Measurements from ENCODE around the gene KRTAP10-10.
"Not testable (repeated sequence)": the region's sequence is repeated elsewhere in the genome, so short reads cannot be mapped to it uniquely, and the experiment has no call there.

KRTAP10-10 gene

GRCh38 chr21:44661567-44661966, 24.4 kb downstream of the KRTAP10-10 start:
- DNase-seq; H3K23ac ChIP-seq (ENCODE audit: low read length); H3K79me2 ChIP-seq (ENCODE audit: control insufficient read depth, insufficient read depth, low read length, poor library complexity); H3K4me2 ChIP-seq (ENCODE audit: low read length); H3K18ac ChIP-seq (ENCODE audit: low read length); H3K27me3 ChIP-seq (ENCODE audit: insufficient read depth, low read length); H4K91ac ChIP-seq (ENCODE audit: low read depth, low read length); H2AK5ac ChIP-seq (ENCODE audit: low read length); H2BK12ac ChIP-seq (ENCODE audit: low read length); H3K27ac ChIP-seq (ENCODE audit: low read depth, low read length); H3K36me3 ChIP-seq (ENCODE audit: control insufficient read depth in 1 of 2, insufficient read depth in 2 of 2, low read length in 2 of 2); H3K4me3 ChIP-seq (ENCODE audit: low read depth, low read length); H4K12ac ChIP-seq (ENCODE audit: low read depth, low read length); H2BK5ac ChIP-seq (ENCODE audit: low read depth, low read length, poor library complexity); H3K14ac ChIP-seq (ENCODE audit: low read length); H3K4ac ChIP-seq (ENCODE audit: low read depth, low read length); H3K9ac ChIP-seq (ENCODE audit: low read length); H2BK120ac ChIP-seq (ENCODE audit: insufficient read depth, low read length, poor library complexity); H3K79me1 ChIP-seq (ENCODE audit: low read length); H3K4me1 ChIP-seq (ENCODE audit: control insufficient read depth in 1 of 2, insufficient read depth in 2 of 2, low read length in 2 of 2); H2AFZ ChIP-seq (ENCODE audit: insufficient read depth, low read length, poor library complexity); H4K8ac ChIP-seq (ENCODE audit: low read depth, low read length): not testable (repeated sequence)
- WGBS (ENCODE audit: extremely low coverage, insufficient coverage, insufficient read length): no CpG with 5 or more reads among the region's 7 CpGs
- H3K9me3 ChIP-seq (ENCODE audit: insufficient read depth, low read depth, low read length): peaks cover 10% of the 10 kb centered on the region

DNA sequence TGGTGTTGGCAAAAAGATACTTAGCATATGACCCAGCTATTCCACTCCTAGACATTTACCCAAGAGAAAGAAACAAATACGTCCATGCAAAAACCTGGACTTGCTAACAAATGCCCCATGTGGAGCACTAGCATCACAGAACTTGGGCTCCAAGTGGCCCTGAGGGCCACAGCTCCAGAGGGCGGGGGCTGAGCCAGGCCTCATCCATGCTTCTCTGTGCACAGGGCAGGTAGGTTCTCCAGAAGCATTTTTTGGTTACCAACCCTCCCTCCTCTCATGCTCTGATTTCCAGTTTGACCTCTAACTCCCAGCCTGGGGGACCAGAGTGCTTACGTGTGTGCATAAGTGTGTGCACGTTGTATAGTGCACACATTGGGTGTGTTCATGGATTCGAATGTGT, 27.5 kb downstream of the KRTAP10-10 start:
- H2AFZ ChIP-seq (ENCODE audit: insufficient read depth, low read length, poor library complexity): no peak overlapping the region
- H3K14ac ChIP-seq (ENCODE audit: low read length): no peak overlapping the region
- no peak overlapping the region for H3K18ac ChIP-seq (ENCODE audit: low read length)
- H3K36me3 ChIP-seq (ENCODE audit: control insufficient read depth in 1 of 2, insufficient read depth in 2 of 2, low read length in 2 of 2): no peaks in the 10 kb centered on the region
- H2BK12ac ChIP-seq (ENCODE audit: low read length): no peak overlapping the region
- H4K12ac ChIP-seq (ENCODE audit: low read depth, low read length): no peak overlapping the region
- peaks cover 2% of the 10 kb centered on the region for H3K79me2 ChIP-seq (ENCODE audit: control insufficient read depth, insufficient read depth, low read length, poor library complexity)
- no peak overlapping the region for H4K8ac ChIP-seq (ENCODE audit: low read depth, low read length)
- DNase-seq: no peak
- no peaks in the 10 kb centered on the region for H3K4me1 ChIP-seq (ENCODE audit: control insufficient read depth in 1 of 2, insufficient read depth in 2 of 2, low read length in 2 of 2)
- H3K27ac ChIP-seq (ENCODE audit: low read depth, low read length): no peak overlapping the region
- H2AK5ac ChIP-seq (ENCODE audit: low read length): no peak overlapping the region
- H3K79me1 ChIP-seq (ENCODE audit: low read length): no peaks in the 10 kb centered on the region
- no peak overlapping the region for H3K9ac ChIP-seq (ENCODE audit: low read length)
- no peak overlapping the region for H3K4me2 ChIP-seq (ENCODE audit: low read length)
- H3K27me3 ChIP-seq (ENCODE audit: insufficient read depth, low read length): no peaks in the 10 kb centered on the region
- H3K23ac ChIP-seq (ENCODE audit: low read length): no peak overlapping the region
- WGBS (ENCODE audit: extremely low coverage, insufficient coverage, insufficient read length): no CpG with 5 or more reads among the region's 5 CpGs
- H3K4ac ChIP-seq (ENCODE audit: low read depth, low read length): no peak overlapping the region
- no peak overlapping the region for H4K91ac ChIP-seq (ENCODE audit: low read depth, low read length)
- peaks cover 7% of the 10 kb centered on the region for H3K9me3 ChIP-seq (ENCODE audit: insufficient read depth, low read depth, low read length)
- no peak overlapping the region for H2BK5ac ChIP-seq (ENCODE audit: low read depth, low read length, poor library complexity)
- H2BK120ac ChIP-seq (ENCODE audit: insufficient read depth, low read length, poor library complexity): no peak overlapping the region
- no peak overlapping the region for H3K4me3 ChIP-seq (ENCODE audit: low read depth, low read length)

DNA sequence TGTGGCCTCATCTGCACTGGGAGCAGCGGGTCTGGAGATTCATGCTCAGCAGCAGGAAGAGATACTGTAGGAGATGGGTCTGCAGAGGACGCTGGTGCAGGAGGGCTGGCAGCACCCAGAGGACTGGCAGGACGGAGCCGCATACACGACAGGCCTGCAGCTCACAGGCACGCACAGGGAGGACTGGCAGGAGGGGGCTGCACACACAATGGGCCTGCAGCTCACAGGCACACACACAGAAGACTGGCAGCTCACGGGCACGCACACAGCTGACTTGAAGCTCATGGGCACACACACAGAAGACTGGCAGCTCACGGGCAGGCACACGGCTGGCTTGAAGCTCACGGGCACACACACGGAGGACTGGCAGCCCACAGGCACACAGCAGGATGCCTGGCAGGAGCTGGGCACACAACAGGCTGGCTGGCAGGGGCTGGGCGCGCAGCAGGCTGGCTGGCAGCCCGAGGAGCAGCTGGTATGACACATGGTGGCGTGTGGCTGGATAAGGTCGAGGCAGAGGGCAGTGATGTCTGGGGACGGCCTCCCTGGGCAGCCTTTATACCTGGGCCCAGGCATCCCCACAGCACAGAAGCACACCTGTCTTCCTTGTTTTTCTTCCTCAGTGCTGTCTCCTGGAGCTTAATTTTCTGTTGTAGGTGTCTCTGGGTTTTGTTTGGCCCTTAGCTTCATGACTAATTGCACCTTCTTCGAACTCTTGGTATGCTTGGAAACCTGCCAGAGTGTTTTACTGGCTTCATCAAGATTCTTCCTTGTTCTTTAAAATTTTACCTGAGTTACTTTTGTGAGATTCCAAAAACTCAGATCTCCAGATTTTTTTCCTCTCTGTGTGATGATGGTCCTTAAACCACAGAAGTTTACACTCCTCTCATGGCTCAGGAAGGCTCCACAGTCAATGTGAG, 29.5 kb downstream of the KRTAP10-10 start, which contains the start of gene KRTAP12-2:
TSS of gene KRTAP12-2 (minus strand) at position 527 of the 920 bp plus-strand sequence. CDS start at position 486, 41 bp downstream.
- Histone ChIP-seq H2AK5ac (ENCODE audit: low read length) (no peak within 1 kb of the TSS), H2BK12ac (ENCODE audit: low read length) (no peak within 1 kb of the TSS), H2BK120ac (ENCODE audit: insufficient read depth, low read length, poor library complexity) (no peak within 1 kb of the TSS), H2AFZ (ENCODE audit: insufficient read depth, low read length, poor library complexity) (no peak within 1 kb of the TSS), H3K27ac (ENCODE audit: low read depth, low read length) (no peak within 1 kb of the TSS), H3K14ac (ENCODE audit: low read length) (no peak within 1 kb of the TSS), H3K4me3 (ENCODE audit: low read depth, low read length) (no peak within 1 kb of the TSS), H3K27me3 (ENCODE audit: insufficient read depth, low read length) (no peaks in the 10 kb centered on the region), H3K23ac (ENCODE audit: low read length) (no peak within 1 kb of the TSS), H3K9ac (ENCODE audit: low read length) (no peak within 1 kb of the TSS), H4K91ac (ENCODE audit: low read depth, low read length) (no peak within 1 kb of the TSS), H2BK5ac (ENCODE audit: low read depth, low read length, poor library complexity) (no peak within 1 kb of the TSS), H4K8ac (ENCODE audit: low read depth, low read length) (no peak within 1 kb of the TSS), H3K4me1 (ENCODE audit: control insufficient read depth in 1 of 2, insufficient read depth in 2 of 2, low read length in 2 of 2) (no peaks in the 10 kb centered on the region), H3K9me3 (ENCODE audit: insufficient read depth, low read depth, low read length) (peaks cover 19% of the 10 kb centered on the region), H3K79me2 (ENCODE audit: control insufficient read depth, insufficient read depth, low read length, poor library complexity) (peaks cover 2% of the 10 kb centered on the region), H3K36me3 (ENCODE audit: control insufficient read depth in 1 of 2, insufficient read depth in 2 of 2, low read length in 2 of 2) (no peaks in the 10 kb centered on the region), H3K18ac (ENCODE audit: low read length) (no peak within 1 kb of the TSS), H3K4me2 (ENCODE audit: low read length) (no peak within 1 kb of the TSS), H3K79me1 (ENCODE audit: low read length) (no peaks in the 10 kb centered on the region), H3K4ac (ENCODE audit: low read depth, low read length) (no peak within 1 kb of the TSS), H4K12ac (ENCODE audit: low read depth, low read length) (no peak within 1 kb of the TSS)
- DNase-seq: no peak
- no CpG with 5 or more reads among the region's 19 CpGs for WGBS (ENCODE audit: extremely low coverage, insufficient coverage, insufficient read length)

DNA sequence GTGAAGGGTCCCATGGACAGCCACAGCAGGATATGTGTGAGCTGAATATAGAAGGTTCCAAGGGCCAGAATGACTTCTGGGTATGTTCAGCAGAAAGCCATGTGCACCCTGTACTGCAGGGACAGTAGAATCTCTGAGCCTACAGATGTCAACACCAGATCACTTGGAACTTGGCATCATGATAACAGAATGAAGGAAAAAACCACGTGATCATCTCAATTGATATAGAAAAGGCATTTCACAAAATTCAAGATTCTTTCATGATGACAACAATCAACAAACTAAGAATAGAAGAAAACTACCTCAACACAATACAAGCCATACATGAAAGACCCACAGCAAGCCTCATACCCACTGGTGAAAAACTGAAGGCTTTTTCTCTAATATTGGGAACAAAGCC, 30.5 kb downstream of the KRTAP10-10 start:
- no peak overlapping the region for H4K91ac ChIP-seq (ENCODE audit: low read depth, low read length)
- H3K23ac ChIP-seq (ENCODE audit: low read length): no peak overlapping the region
- no peak overlapping the region for H3K4me3 ChIP-seq (ENCODE audit: low read depth, low read length)
- no peak overlapping the region for H2BK120ac ChIP-seq (ENCODE audit: insufficient read depth, low read length, poor library complexity)
- H3K14ac ChIP-seq (ENCODE audit: low read length): no peak overlapping the region
- H3K79me1 ChIP-seq (ENCODE audit: low read length): no peaks in the 10 kb centered on the region
- no peak overlapping the region for H3K4me2 ChIP-seq (ENCODE audit: low read length)
- H3K4me1 ChIP-seq (ENCODE audit: control insufficient read depth in 1 of 2, insufficient read depth in 2 of 2, low read length in 2 of 2): no peaks in the 10 kb centered on the region
- peaks cover 19% of the 10 kb centered on the region for H3K9me3 ChIP-seq (ENCODE audit: insufficient read depth, low read depth, low read length)
- H3K79me2 ChIP-seq (ENCODE audit: control insufficient read depth, insufficient read depth, low read length, poor library complexity): peaks cover 2% of the 10 kb centered on the region
- H3K9ac ChIP-seq (ENCODE audit: low read length): no peak overlapping the region
- H3K36me3 ChIP-seq (ENCODE audit: control insufficient read depth in 1 of 2, insufficient read depth in 2 of 2, low read length in 2 of 2): no peaks in the 10 kb centered on the region
- H2AK5ac ChIP-seq (ENCODE audit: low read length): no peak overlapping the region
- H3K18ac ChIP-seq (ENCODE audit: low read length): no peak overlapping the region
- H3K27ac ChIP-seq (ENCODE audit: low read depth, low read length): no peak overlapping the region
- no peak overlapping the region for H2BK12ac ChIP-seq (ENCODE audit: low read length)
- H2AFZ ChIP-seq (ENCODE audit: insufficient read depth, low read length, poor library complexity): no peak overlapping the region
- WGBS (ENCODE audit: extremely low coverage, insufficient coverage, insufficient read length): no CpG with 5 or more reads among the region's 1 CpG
- no peak overlapping the region for H3K4ac ChIP-seq (ENCODE audit: low read depth, low read length)
- no peak overlapping the region for H4K8ac ChIP-seq (ENCODE audit: low read depth, low read length)
- H4K12ac ChIP-seq (ENCODE audit: low read depth, low read length): no peak overlapping the region
- H2BK5ac ChIP-seq (ENCODE audit: low read depth, low read length, poor library complexity): no peak overlapping the region
- H3K27me3 ChIP-seq (ENCODE audit: insufficient read depth, low read length): no peaks in the 10 kb centered on the region
- no peak for DNase-seq

All from trophoblast cell (in vitro differentiated cells and primary cell).